HepG2 (cell line): ENCODE results near the gene GSG1. TPM values are rescaled to one million over a fixed set of nuclear protein-coding genes. Genes with fewer than 3 reads are reported as not detected.

Experiments used
- HOXA9 ChIP-seq: sonication (generic); formaldehyde crosslinking; IDR thresholded peaks from 2 replicates; pipeline ENCODE4 v1.8.1; 2022; ENCODE audit warnings: missing genetic modification reagents, mild to moderate bottlenecking, moderate library complexity, borderline replicate concordance
- IKZF5 ChIP-seq: IDR thresholded peaks from 2 replicates; pipeline ENCODE4 v1.6.1; 2018; ENCODE audit warnings: missing genetic modification reagents, mild to moderate bottlenecking, missing compliant biosample characterization
- KLF13 ChIP-seq: sonication (generic); formaldehyde crosslinking; IDR thresholded peaks from 2 replicates; pipeline ENCODE4 v1.4.0; 2020; ENCODE audit warnings: mild to moderate bottlenecking, missing genetic modification reagents
- MEIS2 ChIP-seq: sonication (generic); formaldehyde crosslinking; IDR thresholded peaks from 2 replicates; pipeline ENCODE4 v1.9.0; 2021; ENCODE audit warnings: mild to moderate bottlenecking, missing genetic modification reagents
- NFE2L2 ChIP-seq: fragments of 150-350 bp; IDR thresholded peaks from 2 replicates; pipeline ENCODE4 v1.6.1; 2014; ENCODE audit warnings: low read length
- NFIC ChIP-seq: IDR thresholded peaks from 2 replicates; pipeline ENCODE4 v1.6.1; 2012; ENCODE audit warnings: mild to moderate bottlenecking, low read length, inconsistent platforms
- NRL ChIP-seq: sonication (generic); formaldehyde crosslinking; IDR thresholded peaks from 2 replicates; pipeline ENCODE4 v1.5.0; 2020; ENCODE audit warnings: missing genetic modification reagents, mild to moderate bottlenecking, moderate library complexity, borderline replicate concordance
- SAP130 ChIP-seq: IDR thresholded peaks from 2 replicates; pipeline ENCODE4 v1.6.1; 2016; ENCODE audit warnings: low read depth
- SIX4 ChIP-seq: sonication (generic); formaldehyde crosslinking; IDR thresholded peaks from 2 replicates; pipeline ENCODE4 v1.4.0; 2020; ENCODE audit warnings: missing genetic modification reagents
- SP4 ChIP-seq: sonication (generic); formaldehyde crosslinking; IDR thresholded peaks from 2 replicates; pipeline ENCODE4 v1.8.1; 2023; ENCODE audit warnings: mild to moderate bottlenecking, missing genetic modification reagents
- THAP7 ChIP-seq: sonication (generic); formaldehyde crosslinking; IDR thresholded peaks from 2 replicates; pipeline ENCODE4 v1.8.1; 2023; ENCODE audit warnings: mild to moderate bottlenecking, missing genetic modification reagents
- TOPORS ChIP-seq: sonication (generic); formaldehyde crosslinking; IDR thresholded peaks from 2 replicates; pipeline ENCODE4 v1.8.0; 2023; ENCODE audit warnings: mild to moderate bottlenecking, missing genetic modification reagents
- TRAFD1 ChIP-seq: sonication (generic); formaldehyde crosslinking; IDR thresholded peaks from 2 replicates; pipeline ENCODE4 v1.5.1; 2020; ENCODE audit warnings: missing genetic modification reagents, mild to moderate bottlenecking, borderline replicate concordance
- YY1 ChIP-seq: IDR thresholded peaks from 2 replicates; pipeline ENCODE4 v1.6.1; 2011; ENCODE audit warnings: low read length, low read depth, moderate library complexity, mild to moderate bottlenecking; ENCODE audit not compliant: insufficient read depth, insufficient replicate concordance
- ZBTB10 ChIP-seq: sonication (generic); formaldehyde crosslinking; IDR thresholded peaks from 2 replicates; pipeline ENCODE4 v1.4.0; 2020; ENCODE audit warnings: missing genetic modification reagents, borderline replicate concordance
- ZBTB7B ChIP-seq: sonication (generic); formaldehyde crosslinking; IDR thresholded peaks from 2 replicates; pipeline ENCODE4 v1.4.0; 2020; ENCODE audit warnings: missing genetic modification reagents
- ZFP62 ChIP-seq: sonication (generic); formaldehyde crosslinking; IDR thresholded peaks from 2 replicates; pipeline ENCODE4 v1.4.0; 2020; ENCODE audit warnings: missing genetic modification reagents
- ZIK1 ChIP-seq: sonication (generic); formaldehyde crosslinking; IDR thresholded peaks from 2 replicates; pipeline ENCODE4 v1.5.0; 2020; ENCODE audit warnings: mild to moderate bottlenecking, low read depth, missing genetic modification reagents, borderline replicate concordance
- ZNF329 ChIP-seq: sonication (generic); formaldehyde crosslinking; IDR thresholded peaks from 2 replicates; pipeline ENCODE4 v1.9.0; 2021; ENCODE audit warnings: low read depth, mild to moderate bottlenecking, missing genetic modification reagents
- ZNF33B ChIP-seq: sonication (generic); formaldehyde crosslinking; IDR thresholded peaks from 2 replicates; pipeline ENCODE4 v1.5.1; 2020; ENCODE audit warnings: mild to moderate bottlenecking, missing genetic modification reagents
- ZNF350 ChIP-seq: sonication (generic); formaldehyde crosslinking; IDR thresholded peaks from 2 replicates; pipeline ENCODE4 v1.4.0; 2020; ENCODE audit warnings: mild to moderate bottlenecking, low read depth, missing genetic modification reagents, borderline replicate concordance
- ZNF354B ChIP-seq: sonication (generic); formaldehyde crosslinking; IDR thresholded peaks from 2 replicates; pipeline ENCODE4 v1.8.0; 2022; ENCODE audit warnings: mild to moderate bottlenecking, missing genetic modification reagents
- ZNF788 ChIP-seq: sonication (generic); formaldehyde crosslinking; IDR thresholded peaks from 2 replicates; pipeline ENCODE4 v1.5.0; 2020; ENCODE audit warnings: mild to moderate bottlenecking, missing genetic modification reagents, borderline replicate concordance
- ZNF83 ChIP-seq: sonication (generic); formaldehyde crosslinking; IDR thresholded peaks from 2 replicates; pipeline ENCODE4 v1.4.0; 2020; ENCODE audit warnings: missing genetic modification reagents, mild to moderate bottlenecking, borderline replicate concordance
- polyA plus RNA-seq, 8 experiments: library from polyadenylated mRNA; depleted of rRNA in 3 of 8; stranded (reverse) in 7 of 8; unstranded in 1 of 8; fragments of >200 nt; fragmentation: Illumina TruSeq in 4 of 8; extraction: Trizol in 4 of 8; gene quantifications; 2 replicates each; pipeline versions ENCODE4 v1.2.1 to v1.2.3, GENCODE V29; 2011 to 2016; ENCODE audit warnings: low read depth in 4 of 8, missing spikeins in 1 of 8, mixed read lengths in 1 of 8; ENCODE audit not compliant: insufficient read depth in 1 of 8
- total RNA-seq, 5 experiments: library from RNA; depleted of rRNA; stranded (reverse); fragments of >200 nt; fragmentation: Illumina TruSeq; extraction: Trizol; gene quantifications; 2 replicates each; pipeline ENCODE4 v1.2.3, GENCODE V29; 2016; ENCODE audit warnings: low read depth in 1 of 5

Gene GSG1
- total and polyA plus RNA-seq, 2 of the 13 experiments (the other 11 are each of a cell fraction or from before 2014, with no cell fraction given) = not detected

- TF ChIP-seq YY1 (no peak), MEIS2 (CRISPR knock-in tag) (no peak), NFIC (no peak), ZBTB7B (CRISPR knock-in tag) (peak; percentile 43; the same call in 1 of the 2 replicates), KLF13 (no peak), TRAFD1 (CRISPR knock-in tag) (no peak), ZNF788 (CRISPR knock-in tag) (no peak), ZIK1 (CRISPR knock-in tag) (no peak), SIX4 (CRISPR knock-in tag) (no peak), NFE2L2 (no peak), ZNF83 (CRISPR knock-in tag) (no peak), THAP7 (CRISPR knock-in tag) (no peak), ZBTB10 (CRISPR knock-in tag) (no peak), ZFP62 (CRISPR knock-in tag) (no peak), TOPORS (CRISPR knock-in tag) (no peak), NRL (CRISPR knock-in tag) (no peak), ZNF329 (CRISPR knock-in tag) (no peak), ZNF350 (CRISPR knock-in tag) (no peak), SAP130 (peak; percentile 78), HOXA9 (CRISPR knock-in tag) (no peak), SP4 (CRISPR knock-in tag) (peak; percentile 39; the same call in 1 of the 2 replicates), IKZF5 (CRISPR knock-in tag) (no peak), ZNF354B (CRISPR knock-in tag) (no peak), ZNF33B (no peak)
Measured at GRCh38 chr12:13100882-13101769, 2.3 kb downstream of the GSG1 start (continued).
